Kidney capillary endothelial cell (primary cell): ENCODE measurements around the gene SPTBN1.
"Not testable (repeated sequence)": the region's sequence is repeated elsewhere in the genome, so short reads cannot be mapped to it uniquely, and the experiment has no call there.

Experiments
- DNase-seq: peaks from one replicate; pipeline ENCODE4 v3.0.0-alpha.2; 2018; ENCODE audit warnings: low spot score

SPTBN1 gene

DNA sequence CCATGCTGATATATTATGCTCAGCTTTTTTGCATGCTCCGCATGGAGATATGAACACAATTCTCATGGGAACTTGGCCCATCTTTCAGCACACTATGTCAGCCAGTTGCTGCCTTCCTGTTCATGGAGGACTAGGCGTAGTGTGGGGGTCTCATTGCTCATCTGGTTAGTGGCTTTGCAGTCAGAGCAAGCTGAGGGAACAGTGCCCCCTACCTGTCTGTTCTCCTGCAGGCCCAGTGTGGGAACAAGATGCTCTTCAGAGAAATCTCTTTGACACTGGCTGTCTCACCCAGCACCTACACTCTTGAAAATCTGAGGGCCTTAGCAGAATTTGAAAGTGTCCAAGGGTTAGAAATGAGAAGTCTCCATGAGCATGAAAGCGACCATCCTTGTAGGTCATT lies 47.1 kb downstream of the SPTBN1 start:
- peak; percentile 39 for DNase-seq

GRCh38 chr2:54503828-54504227 lies 47.7 kb downstream of the SPTBN1 start:
- no peak for DNase-seq

- DNase-seq: no peak
Measured at GRCh38 chr2:54504866-54505265, 48.7 kb downstream of the SPTBN1 start.

DNA sequence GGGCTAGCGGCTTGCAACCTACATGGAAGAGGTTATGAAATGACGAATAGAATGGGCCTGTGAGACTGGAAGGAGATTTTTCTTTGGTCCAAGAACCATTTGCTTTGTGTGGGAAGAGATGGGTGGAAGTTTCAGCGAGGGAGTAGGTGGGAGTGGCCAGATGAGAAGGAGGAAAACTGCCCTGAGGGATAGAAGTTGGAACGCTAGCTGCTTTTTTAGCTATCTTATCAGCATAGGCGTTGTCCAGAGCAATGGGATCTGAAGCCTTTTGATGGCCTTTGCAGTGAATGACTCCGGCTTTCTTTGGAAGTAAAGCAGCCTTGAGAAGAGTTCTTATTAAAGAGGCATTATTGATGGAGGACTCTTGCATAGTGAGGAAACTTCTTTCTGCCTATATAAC lies 52.4 kb downstream of the SPTBN1 start:
- no peak for DNase-seq

- DNase-seq: not testable (repeated sequence)
Measured at GRCh38 chr2:54509043-54509442, 52.9 kb downstream of the SPTBN1 start.

GRCh38 chr2:54510916-54511315 lies 54.8 kb downstream of the SPTBN1 start:
- no peak for DNase-seq

- DNase-seq: no peak
Measured at GRCh38 chr2:54512183-54512582, 56.1 kb downstream of the SPTBN1 start.

DNA sequence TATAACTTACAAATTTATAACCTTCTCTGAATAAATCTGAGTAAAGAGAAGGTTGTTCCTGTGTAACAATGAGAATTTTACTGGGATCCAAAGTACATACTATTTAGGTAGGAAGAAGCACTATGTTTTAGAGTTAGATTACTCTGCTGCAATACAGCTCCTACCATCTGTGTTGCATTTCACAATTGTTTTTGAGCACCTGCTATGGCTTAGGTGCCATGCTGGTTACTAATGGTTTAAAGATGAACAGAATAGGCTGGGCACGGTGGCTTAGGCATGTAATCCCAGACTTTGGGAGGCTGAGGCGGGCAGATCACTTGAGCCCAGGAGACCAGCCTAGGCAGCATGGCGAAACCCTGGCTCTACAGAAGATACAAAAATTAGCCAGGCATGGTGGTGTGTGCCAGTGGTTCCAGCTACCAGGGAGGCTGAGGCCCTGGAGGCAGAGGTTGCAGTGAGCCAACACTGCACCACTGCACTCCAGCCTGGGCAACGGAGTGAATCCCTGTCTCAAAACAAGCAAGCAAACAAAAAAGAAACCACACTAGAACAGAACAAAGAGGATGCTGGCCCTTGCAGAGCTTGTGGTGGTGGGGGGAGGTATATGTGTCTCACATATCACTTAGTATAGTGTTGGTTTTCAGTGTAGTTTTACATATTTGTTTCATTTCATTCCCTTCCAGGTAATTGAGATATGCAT lies 56.7 kb downstream of the SPTBN1 start:
- no peak for DNase-seq

DNA sequence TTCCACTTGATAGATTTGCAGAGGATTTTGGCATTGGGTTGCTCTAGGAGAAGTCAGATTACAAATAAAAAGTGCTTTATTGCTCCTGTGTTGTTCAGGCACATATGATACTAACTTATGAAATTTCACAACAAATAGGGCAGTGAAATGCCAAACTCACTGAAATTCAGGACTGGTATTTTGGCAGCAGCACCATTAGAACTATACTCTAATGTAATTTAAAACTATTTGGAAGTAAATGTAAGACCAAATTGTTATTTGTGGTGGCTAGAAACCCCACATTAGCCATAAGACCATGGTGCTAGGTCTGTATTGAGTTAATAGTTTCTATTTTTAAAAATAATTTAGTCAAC lies 57.2 kb downstream of the SPTBN1 start:
- no peak for DNase-seq

DNA sequence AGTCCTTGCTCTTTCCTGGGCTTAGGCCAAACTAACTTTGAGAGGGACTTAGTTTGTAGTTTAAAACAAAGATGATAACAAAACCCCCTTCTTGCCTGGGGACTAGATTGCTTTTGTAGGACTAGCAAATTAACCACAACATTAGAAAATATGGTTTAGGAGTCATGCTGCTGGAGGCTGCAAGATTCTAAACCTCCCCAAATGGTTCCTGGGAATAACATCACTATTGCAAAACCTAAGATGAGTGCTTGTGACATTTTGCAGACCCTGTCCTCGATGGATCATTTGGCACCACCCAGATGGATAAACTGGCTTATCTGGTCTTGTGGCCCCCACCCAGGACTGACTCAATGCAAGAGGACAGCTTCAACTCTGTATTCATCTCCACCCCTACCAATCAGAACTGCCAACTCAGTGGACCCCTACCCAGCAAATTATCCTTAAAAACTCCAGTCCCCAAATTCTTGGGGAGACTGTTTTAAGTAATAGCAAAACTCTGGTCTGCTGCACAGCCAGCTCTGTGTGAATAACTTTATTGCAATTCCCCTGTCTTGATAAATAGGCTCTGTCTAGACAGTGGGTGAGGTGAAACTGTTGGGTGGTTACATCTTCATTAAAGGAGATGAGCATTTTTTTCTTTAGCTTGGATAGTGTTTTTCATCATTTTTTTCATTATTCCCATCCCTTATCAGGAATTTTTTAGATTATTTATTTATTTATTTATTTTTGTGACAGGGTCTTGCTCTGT lies 58.9 kb downstream of the SPTBN1 start:
- DNase-seq: no peak

- no peak for DNase-seq
Measured at GRCh38 chr2:54516842-54517241, 60.7 kb downstream of the SPTBN1 start.

GRCh38 chr2:54518016-54518415 lies 61.9 kb downstream of the SPTBN1 start:
- DNase-seq: not testable (repeated sequence)

GRCh38 chr2:54518430-54518829 lies 62.3 kb downstream of the SPTBN1 start:
- DNase-seq: no peak

DNA sequence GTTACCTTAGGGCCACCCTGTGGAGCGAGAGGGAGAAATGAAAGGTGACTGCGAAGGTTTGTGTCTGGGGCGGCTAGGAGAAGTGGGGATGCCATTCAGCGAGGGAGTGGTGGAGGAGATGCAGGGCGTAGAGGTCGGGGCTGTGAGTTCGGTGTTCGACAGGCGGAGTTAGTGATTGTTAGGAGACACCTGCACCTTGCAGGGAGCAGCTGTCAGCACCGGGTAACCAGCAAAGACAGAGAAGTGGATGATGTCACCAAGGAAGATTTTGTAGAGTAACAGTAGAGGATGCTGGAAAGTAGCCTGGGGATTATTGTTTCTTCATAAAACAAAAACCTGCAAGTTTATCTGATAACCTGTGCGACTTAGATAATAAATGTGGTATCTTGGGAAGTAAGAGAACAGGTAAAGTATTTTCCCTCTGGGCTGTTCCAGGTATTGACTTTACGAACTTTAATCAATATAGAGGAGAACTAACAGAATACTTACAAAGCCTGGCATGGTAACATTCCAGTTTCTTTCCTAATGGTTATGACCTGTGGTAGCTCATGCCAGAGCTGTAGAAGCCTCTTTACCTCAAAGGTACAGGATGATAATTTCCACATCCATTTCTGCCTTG lies 63.8 kb downstream of the SPTBN1 start:
- DNase-seq: no peak

DNA sequence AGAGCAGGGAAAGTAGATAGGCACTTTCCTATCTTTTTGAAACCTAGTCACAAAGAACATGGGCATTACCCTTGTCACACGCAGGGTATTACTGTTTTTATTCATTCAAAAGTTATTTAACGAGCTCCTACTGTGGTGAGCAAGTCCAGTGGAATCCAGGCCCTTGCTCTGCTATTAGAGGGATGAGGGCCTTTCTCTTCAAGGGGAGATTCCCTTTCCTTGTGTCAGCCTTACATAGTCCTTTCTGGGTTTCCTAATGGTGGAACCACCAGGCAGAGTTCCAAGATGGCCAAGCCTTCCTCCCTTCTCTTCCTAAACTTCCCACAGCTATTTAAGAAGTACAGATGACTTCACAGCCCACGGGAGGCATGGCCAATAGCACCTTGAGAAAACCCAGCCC lies 64.6 kb downstream of the SPTBN1 start:
- DNase-seq: no peak

GRCh38 chr2:54522624-54523281 lies 66.6 kb downstream of the SPTBN1 start:
- DNase-seq: no peak

DNA sequence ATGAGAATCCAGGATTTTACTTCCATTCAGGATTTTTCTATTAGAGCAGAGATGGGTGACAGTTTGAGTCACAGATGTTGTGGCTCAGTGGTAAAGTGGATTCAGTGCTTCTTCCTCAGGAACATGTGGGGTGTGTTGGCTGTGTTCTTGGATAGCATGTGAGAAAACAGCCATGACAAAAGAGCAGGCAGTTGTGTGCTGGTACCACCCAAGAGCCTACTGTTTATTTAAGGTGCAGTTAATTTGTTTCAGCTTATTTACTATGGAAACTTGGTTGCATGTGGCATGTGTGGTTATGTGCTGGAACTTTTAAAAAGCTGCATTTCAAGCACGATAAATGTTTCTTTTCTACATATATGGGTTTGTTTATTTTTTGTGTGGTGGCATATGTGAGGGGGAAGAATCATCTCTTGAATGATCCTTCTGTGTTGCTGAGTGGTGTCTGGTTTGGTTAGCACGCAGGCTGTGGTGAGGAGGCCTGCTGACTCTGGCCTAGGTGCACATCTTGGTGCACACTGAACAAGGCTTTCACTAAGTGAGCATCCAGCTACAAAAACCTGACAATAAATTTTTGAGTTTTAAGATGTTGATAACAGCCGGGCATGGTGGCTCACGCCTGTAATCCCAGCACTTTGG lies 67.3 kb downstream of the SPTBN1 start:
- no peak for DNase-seq

- DNase-seq: peak; percentile 77
Measured at GRCh38 chr2:54524226-54524991, 68.3 kb downstream of the SPTBN1 start.

DNA sequence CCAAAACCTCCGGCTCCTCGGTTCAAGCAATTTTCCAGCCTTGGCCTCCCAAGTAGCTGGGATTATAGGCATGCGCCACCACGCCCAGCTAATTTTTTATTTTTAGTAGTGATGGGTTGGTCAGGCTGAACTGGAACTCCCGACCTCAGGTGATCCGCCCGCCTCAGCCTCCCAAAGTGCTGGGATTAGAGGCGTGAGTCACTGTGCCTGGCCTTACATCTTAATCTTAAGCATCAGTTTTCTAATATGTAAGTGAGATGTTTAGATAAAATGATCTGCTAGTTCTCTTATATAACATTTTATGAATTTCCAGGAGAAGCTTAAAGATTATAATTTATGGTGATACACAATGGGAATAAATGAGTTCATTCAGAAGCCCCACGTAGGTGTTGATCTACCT lies 69.2 kb downstream of the SPTBN1 start:
- no peak for DNase-seq

- DNase-seq: no peak
Measured at GRCh38 chr2:54526226-54526879, 70.2 kb downstream of the SPTBN1 start.
